Activated CD8-positive, alpha-beta memory T cell treated with anti-CD3 and anti-CD28 coated beads, Interleukin-2, amount 10 ng/mL, durations not matched to agents 7 days and 5 days (primary cell): ENCODE results near the gene POLR3H. TPM values are rescaled to one million over a fixed set of nuclear protein-coding genes. Genes with fewer than 3 reads are reported as not detected.

Experiments
- ATAC-seq: fragments of 150-1000 bp; cut with Tn5 transposase; one replicate; pipeline ENCODE4 v1.10.0; 2021; ENCODE audit warnings: moderate library complexity
- CTCF ChIA-PET: fragments of 350-600 bp; sonication (Branson Sonifier 250); formaldehyde crosslinking; loops from one replicate; lab custom pipeline; 2021; ENCODE audit warnings: antibody characterized with exemption; lab: Charles Lee
- DNase-seq: peaks from one replicate; pipeline ENCODE4 v3.0.0-alpha.2; 2020
- H3K27ac Mint-ChIP-seq: one replicate; pipeline ENCODE4 v1.8.0; 2021; ENCODE audit warnings: mild to moderate bottlenecking, mixed read lengths
- H3K27me3 Mint-ChIP-seq: one replicate; pipeline ENCODE4 v1.8.0; 2021; ENCODE audit warnings: mixed read lengths
- H3K36me3 Mint-ChIP-seq: one replicate; pipeline ENCODE4 v1.8.0; 2021; ENCODE audit warnings: mild to moderate bottlenecking, mixed read lengths
- H3K4me1 Mint-ChIP-seq: one replicate; pipeline ENCODE4 v1.8.0; 2021; ENCODE audit warnings: mixed read lengths
- H3K4me3 Mint-ChIP-seq: one replicate; pipeline ENCODE4 v1.8.0; 2021; ENCODE audit warnings: mild to moderate bottlenecking, moderate library complexity, mixed read lengths
- H3K9me3 Mint-ChIP-seq: one replicate; pipeline ENCODE4 v1.8.0; 2022; ENCODE audit warnings: low read depth, mixed read lengths
- total RNA-seq, 2 experiments: library from RNA; stranded (reverse); gene quantifications; one replicate each; pipeline ENCODE4 v1.2.3, GENCODE V29; 2021

Gene POLR3H
- total RNA-seq, 2 experiments from 2014 or later: 32.4 to 43.7 TPM

GRCh38 chr22:41499624-41500280, 44.5 kb downstream of the POLR3H start:
- Mint-ChIP-seq H3K27ac (no peak overlapping the region), H3K36me3 (peaks cover 2% of the 10 kb centered on the region), H3K4me1 (no peaks in the 10 kb centered on the region), H3K4me3 (no peak overlapping the region), H3K27me3 (no peaks in the 10 kb centered on the region), H3K9me3 (no peaks in the 10 kb centered on the region)
- DNase-seq (no peak), ATAC-seq (no peak)
- CTCF ChIA-PET: interaction anchor here (0.6 to 1.4 kb wide), 5 partner anchors 21 to 120 kb away, joined by 3 to 6 read pairs (median 5); no protein-coding TSS in a partner anchor

GRCh38 chr22:41498303-41498835, 45.9 kb downstream of the POLR3H start:
- no peaks in the 10 kb centered on the region for H3K9me3 Mint-ChIP-seq

GRCh38 chr22:41491374-41492100, 52.7 kb downstream of the POLR3H start:
- Mint-ChIP-seq H3K4me1 (peaks cover 2% of the 10 kb centered on the region), H3K27ac (no peak overlapping the region), H3K36me3 (peaks cover 4% of the 10 kb centered on the region), H3K9me3 (no peaks in the 10 kb centered on the region), H3K4me3 (no peak overlapping the region), H3K27me3 (no peaks in the 10 kb centered on the region)
- CTCF ChIA-PET: interaction anchor here (0.5 to 2.7 kb wide), 3 partner anchors 35 to 1036 kb away, joined by 3 to 10 read pairs (median 3); no protein-coding TSS in a partner anchor
- ATAC-seq (no peak), DNase-seq (no peak)

More at GRCh38 chr22:41498303-41498835, 45.9 kb downstream of the POLR3H start:
- peaks cover 2% of the 10 kb centered on the region for H3K36me3 Mint-ChIP-seq
- no peak overlapping the region for H3K27ac Mint-ChIP-seq
- no peaks in the 10 kb centered on the region for H3K4me1 Mint-ChIP-seq
- DNase-seq (no peak), ATAC-seq (no peak)
- no peaks in the 10 kb centered on the region for H3K27me3 Mint-ChIP-seq
- no peak overlapping the region for H3K4me3 Mint-ChIP-seq
- CTCF ChIA-PET: no interaction called here

- H3K9me3 Mint-ChIP-seq: no peaks in the 10 kb centered on the region
- ATAC-seq (no peak), DNase-seq (no peak)
- H3K27ac Mint-ChIP-seq: no peak overlapping the region
- peaks cover 2% of the 10 kb centered on the region for H3K36me3 Mint-ChIP-seq
- H3K4me1 Mint-ChIP-seq: peaks cover 8% of the 10 kb centered on the region
- no peak overlapping the region for H3K4me3 Mint-ChIP-seq
- no peaks in the 10 kb centered on the region for H3K27me3 Mint-ChIP-seq
- CTCF ChIA-PET: interaction anchor here (1.1 to 1.2 kb wide), 2 partner anchors 29 to 180 kb away, joined by 3 to 4 read pairs; no protein-coding TSS in a partner anchor
Measured at GRCh38 chr22:41488596-41489385, 55.5 kb downstream of the POLR3H start.

- no peak for DNase-seq
- peaks cover 2% of the 10 kb centered on the region for H3K36me3 Mint-ChIP-seq
- H3K27ac Mint-ChIP-seq: no peak overlapping the region
- no peak overlapping the region for H3K4me3 Mint-ChIP-seq
- ATAC-seq: no peak
- H3K4me1 Mint-ChIP-seq: peaks cover 8% of the 10 kb centered on the region
- CTCF ChIA-PET: interaction anchor here (1.1 to 1.2 kb wide), 2 partner anchors 30 to 179 kb away, joined by 3 to 4 read pairs; no protein-coding TSS in a partner anchor
- no peaks in the 10 kb centered on the region for H3K9me3 Mint-ChIP-seq
- no peaks in the 10 kb centered on the region for H3K27me3 Mint-ChIP-seq
Measured at GRCh38 chr22:41488076-41488475, 56.2 kb downstream of the POLR3H start.

GRCh38 chr22:41487037-41487935, 57.0 kb downstream of the POLR3H start:
- Mint-ChIP-seq H3K36me3 (peaks cover 2% of the 10 kb centered on the region), H3K27me3 (no peaks in the 10 kb centered on the region), H3K27ac (no peak overlapping the region), H3K4me3 (no peak overlapping the region), H3K4me1 (peaks cover 15% of the 10 kb centered on the region), H3K9me3 (no peaks in the 10 kb centered on the region)
- ATAC-seq (no peak), DNase-seq (no peak)
- CTCF ChIA-PET: interaction anchor here (1.5 kb wide), 1 partner anchor 39 kb away, joined by 3 read pairs; no protein-coding TSS in a partner anchor

- CTCF ChIA-PET: interaction anchor here (0.7 to 1.5 kb wide), 2 partner anchors 15 to 42 kb away, joined by 4 read pairs; no protein-coding TSS in a partner anchor
- DNase-seq: no peak
- Mint-ChIP-seq H3K36me3 (peaks cover 2% of the 10 kb centered on the region), H3K9me3 (no peaks in the 10 kb centered on the region), H3K4me3 (no peak overlapping the region), H3K27ac (no peak overlapping the region), H3K4me1 (peaks cover 24% of the 10 kb centered on the region), H3K27me3 (no peaks in the 10 kb centered on the region)
- no peak for ATAC-seq
Measured at GRCh38 chr22:41485033-41485432, 59.2 kb downstream of the POLR3H start.

- no peak overlapping the region for H3K4me3 Mint-ChIP-seq
- H3K27ac Mint-ChIP-seq: no peak overlapping the region
Measured at GRCh38 chr22:41482319-41482935, 61.8 kb downstream of the POLR3H start.

GRCh38 chr22:41481925-41482318, 62.3 kb downstream of the POLR3H start:
- CTCF ChIA-PET: interaction anchor here (1.0 to 1.7 kb wide), 2 partner anchors 13 to 78 kb away, joined by 3 to 5 read pairs; partner anchors contain the start of genes ACO2 and PHF5A
- Mint-ChIP-seq H3K36me3 (no peaks in the 10 kb centered on the region), H3K27ac (no peak overlapping the region)

More at GRCh38 chr22:41482319-41482935, 61.8 kb downstream of the POLR3H start:
- H3K36me3 Mint-ChIP-seq: peaks cover 2% of the 10 kb centered on the region
- CTCF ChIA-PET: interaction anchor here (1.0 to 1.7 kb wide), 3 partner anchors 14 to 79 kb away, joined by 3 to 5 read pairs (median 4); partner anchors contain the start of genes ACO2 and PHF5A
- H3K27me3 Mint-ChIP-seq: no peaks in the 10 kb centered on the region
- peaks cover 26% of the 10 kb centered on the region for H3K4me1 Mint-ChIP-seq
- no peaks in the 10 kb centered on the region for H3K9me3 Mint-ChIP-seq
- peak; percentile 30 for ATAC-seq
- DNase-seq: no peak

GRCh38 chr22:41481131-41481830, 63.0 kb downstream of the POLR3H start:
- no peaks in the 10 kb centered on the region for H3K9me3 Mint-ChIP-seq
- no peak overlapping the region for H3K27ac Mint-ChIP-seq
- no peaks in the 10 kb centered on the region for H3K36me3 Mint-ChIP-seq
- no peaks in the 10 kb centered on the region for H3K27me3 Mint-ChIP-seq
- CTCF ChIA-PET: interaction anchor here (0.7 to 1.7 kb wide), 3 partner anchors 13 to 77 kb away, joined by 3 to 5 read pairs (median 3); partner anchors contain the start of genes ACO2 and PHF5A
- no peak overlapping the region for H3K4me3 Mint-ChIP-seq
- DNase-seq (no peak), ATAC-seq (no peak)
- peaks cover 26% of the 10 kb centered on the region for H3K4me1 Mint-ChIP-seq

More at GRCh38 chr22:41481925-41482318, 62.3 kb downstream of the POLR3H start:
- Mint-ChIP-seq H3K27me3 (no peaks in the 10 kb centered on the region), H3K4me3 (no peak overlapping the region), H3K4me1 (peaks cover 26% of the 10 kb centered on the region), H3K9me3 (no peaks in the 10 kb centered on the region)
- ATAC-seq (no peak), DNase-seq (no peak)

GRCh38 chr22:41480397-41480735, 63.9 kb downstream of the POLR3H start:
- no peaks in the 10 kb centered on the region for H3K27me3 Mint-ChIP-seq
- no peak for ATAC-seq
- H3K4me3 Mint-ChIP-seq: no peak overlapping the region
- no peak for DNase-seq
- H3K4me1 Mint-ChIP-seq: peaks cover 22% of the 10 kb centered on the region
- CTCF ChIA-PET: interaction anchor here (0.7 kb wide), 1 partner anchor 24 kb away, joined by 3 read pairs; no protein-coding TSS in a partner anchor
- no peak overlapping the region for H3K27ac Mint-ChIP-seq
- H3K9me3 Mint-ChIP-seq: no peaks in the 10 kb centered on the region
- H3K36me3 Mint-ChIP-seq: no peaks in the 10 kb centered on the region
